ENCODE data around the gene PAQR5.

PAQR5 gene

DNA sequence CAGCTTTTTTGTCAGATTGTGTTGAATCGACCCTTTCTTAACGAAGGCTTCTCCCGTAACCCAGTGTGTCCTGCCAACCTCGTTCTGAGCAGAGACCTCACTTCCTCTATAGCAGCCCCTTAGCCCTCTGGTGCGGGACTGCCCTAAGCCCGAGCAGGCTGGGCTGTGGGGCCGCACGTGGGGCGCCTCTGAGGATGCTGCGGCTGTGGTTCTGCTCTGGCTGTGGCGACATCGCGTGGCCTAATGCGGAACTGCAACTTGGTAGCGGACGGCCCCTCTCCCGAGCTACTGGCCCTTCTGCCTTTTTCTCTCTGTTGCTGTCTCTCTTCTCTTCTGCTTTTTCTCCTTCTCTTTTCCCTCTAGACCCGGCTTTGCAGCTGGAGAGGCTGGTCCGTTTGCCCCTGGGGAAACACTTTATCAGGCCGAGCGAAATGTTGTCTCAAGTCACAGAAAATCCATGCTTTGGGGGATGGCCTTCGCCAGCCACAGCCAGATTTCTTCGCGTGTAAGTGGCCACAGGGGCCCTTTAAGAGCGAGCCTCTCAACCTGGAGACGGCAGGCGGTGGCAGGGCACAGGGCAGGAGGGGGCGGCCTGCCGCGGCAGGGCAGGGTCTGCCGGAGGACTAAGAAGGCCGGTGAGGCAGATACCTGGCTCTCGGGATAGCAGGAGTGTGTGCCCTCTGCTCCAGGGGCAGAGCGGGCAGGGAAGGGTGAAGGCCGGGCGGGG lies 96.0 kb downstream of the PAQR5 start:
- peak; percentile 64 for DNase-seq

DNA sequence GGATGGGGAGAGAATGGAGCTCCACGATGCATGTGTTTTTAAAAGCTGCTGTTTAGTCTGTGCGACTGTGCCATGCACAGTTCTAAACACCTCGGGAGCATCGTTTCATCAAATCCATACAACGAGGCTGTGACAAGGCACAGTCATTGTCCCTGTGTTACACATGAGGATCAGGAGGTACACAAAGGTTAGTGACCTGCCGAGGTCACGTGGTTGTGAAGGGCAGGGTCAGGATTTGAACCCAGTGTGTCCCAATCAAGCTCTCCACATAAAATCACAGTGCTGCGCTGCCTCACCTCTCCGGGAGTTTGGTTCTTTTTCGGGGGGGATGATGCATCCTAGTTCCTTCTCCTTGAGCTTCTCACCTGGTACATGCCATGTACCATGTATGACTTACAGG lies 96.7 kb downstream of the PAQR5 start:
- DNase-seq: no peak

DNA sequence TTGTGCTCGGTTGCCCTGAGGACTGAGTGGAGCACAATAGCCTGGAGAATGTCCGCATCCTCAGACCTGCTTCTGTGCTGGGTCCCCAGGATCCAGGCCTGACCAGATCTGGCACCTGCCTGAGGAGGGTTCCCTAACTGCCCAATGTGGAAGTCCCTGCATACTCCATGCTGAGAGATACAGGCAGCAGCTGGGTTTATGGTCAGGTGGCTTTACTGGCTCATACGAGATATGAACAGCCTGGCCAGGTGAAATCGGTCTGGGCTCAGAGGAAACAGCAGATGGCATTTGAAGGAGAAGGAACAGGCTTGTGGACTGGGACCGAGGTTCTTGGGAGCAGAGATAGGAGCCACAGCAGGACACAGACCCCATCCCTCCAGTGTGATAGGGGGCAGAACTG lies 97.3 kb downstream of the PAQR5 start:
- no peak for DNase-seq

GRCh38 chr15:69398491-69398891 lies 99.8 kb downstream of the PAQR5 start:
- DNase-seq: peak; percentile 5

DNA sequence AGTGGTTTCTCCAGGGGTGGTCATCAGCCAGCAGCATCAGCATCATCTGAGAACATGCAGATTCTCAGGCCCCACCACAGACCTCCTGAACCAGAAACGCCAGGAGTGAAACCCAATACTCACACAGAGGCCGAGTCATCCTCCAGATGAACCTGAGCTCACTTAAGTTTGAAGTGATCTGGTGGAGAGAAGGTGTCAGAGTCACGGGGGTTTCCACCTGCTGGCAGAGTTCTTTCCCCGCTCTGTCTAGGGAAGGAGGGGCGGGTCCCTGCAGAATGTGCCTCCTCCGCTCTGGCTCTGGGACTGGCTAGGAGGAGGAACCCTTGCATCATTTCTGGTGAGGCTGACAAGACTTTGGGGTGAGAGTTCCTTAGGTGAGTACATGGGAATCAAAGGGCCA lies 102.1 kb downstream of the PAQR5 start:
- no peak for DNase-seq

DNA sequence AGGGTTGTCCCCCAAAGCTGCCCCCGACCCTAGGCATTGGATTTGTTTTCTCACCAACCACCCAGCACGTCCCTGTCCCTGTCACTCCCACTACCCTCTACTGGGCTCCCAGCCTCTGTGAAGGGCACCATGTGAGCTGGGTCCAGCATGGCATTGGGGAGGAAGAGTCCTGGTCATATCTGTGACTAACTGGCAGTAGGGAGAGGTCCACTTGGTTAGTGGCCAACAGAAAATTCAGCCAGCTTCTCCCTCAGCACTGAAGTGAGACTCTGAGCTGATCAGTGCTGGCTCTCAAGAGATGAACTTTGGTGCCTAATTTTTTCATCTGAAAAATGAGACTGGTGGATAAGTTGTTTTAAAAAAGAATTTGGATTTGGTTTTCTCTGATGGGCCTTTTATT lies 104.1 kb downstream of the PAQR5 start:
- DNase-seq: no peak

DNA sequence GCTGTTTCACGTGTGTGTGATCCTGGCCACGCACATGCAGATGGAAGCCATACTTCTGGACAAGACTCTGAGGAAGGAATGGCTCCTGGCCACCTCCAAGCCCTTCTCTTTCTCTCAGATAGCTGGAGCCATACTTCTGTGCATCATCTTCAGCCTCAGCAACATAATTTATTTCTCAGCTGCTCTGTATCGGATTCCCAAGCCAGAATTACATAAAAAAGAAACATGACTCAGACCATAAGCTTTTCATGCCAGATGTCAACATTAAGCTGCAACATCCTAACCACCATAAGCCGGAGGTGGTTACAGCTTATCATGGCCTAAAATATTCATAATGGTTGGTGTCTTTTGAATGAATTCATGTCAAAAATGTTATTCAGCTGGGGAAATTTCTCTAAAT lies 104.9 kb downstream of the PAQR5 start:
- no peak for DNase-seq

DNA sequence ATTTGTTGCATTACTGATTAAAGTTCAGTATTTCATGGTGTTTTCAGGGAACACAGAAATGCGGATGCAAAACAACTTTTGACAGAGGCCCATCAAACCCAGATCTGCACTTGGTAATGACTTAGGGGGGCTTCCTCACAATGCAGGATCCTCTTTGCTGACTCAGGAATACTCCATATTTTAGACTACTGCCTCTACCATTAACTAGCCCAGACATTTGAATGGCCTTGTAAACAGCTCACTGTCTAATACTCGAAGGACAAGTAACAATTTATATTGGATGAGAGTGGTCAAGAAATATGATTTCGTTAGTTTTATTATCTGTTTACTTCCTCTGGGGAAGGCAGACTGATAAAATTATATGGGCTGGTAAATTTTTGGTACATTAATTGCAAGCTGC lies 106.4 kb downstream of the PAQR5 start:
- DNase-seq: no peak

DNA sequence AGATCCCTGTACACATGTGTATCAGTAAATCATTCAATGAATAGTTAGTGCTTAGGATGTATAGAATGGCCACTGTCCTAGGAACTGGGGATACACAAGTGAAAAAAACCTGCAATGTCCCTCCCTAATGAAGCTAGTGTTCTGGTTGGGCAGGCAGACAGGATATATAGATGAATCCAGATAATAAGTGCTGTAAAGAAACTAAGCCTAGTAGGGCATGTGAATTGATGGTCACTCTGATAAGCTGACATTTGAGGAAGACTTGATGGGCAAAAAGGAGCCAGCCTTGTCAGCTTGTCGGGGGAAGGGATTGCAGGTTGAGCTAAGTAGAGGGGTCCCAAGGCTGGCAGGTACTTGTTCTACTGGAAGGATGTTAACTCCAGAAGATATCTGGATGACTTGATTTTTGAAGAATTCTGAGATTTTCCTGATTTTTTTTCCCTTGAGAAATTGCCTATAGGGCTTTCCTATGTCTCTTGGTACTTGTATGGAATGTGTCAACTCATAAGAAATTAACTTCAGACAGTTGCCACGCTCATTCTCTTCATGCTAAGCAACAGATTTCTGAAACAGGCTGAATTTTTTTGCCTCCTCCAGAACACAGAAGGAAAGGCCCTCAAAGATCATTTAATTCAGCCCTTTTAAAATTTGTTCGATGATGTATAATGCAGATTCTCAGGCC lies 109.1 kb downstream of the PAQR5 start:
- DNase-seq: no peak

DNA sequence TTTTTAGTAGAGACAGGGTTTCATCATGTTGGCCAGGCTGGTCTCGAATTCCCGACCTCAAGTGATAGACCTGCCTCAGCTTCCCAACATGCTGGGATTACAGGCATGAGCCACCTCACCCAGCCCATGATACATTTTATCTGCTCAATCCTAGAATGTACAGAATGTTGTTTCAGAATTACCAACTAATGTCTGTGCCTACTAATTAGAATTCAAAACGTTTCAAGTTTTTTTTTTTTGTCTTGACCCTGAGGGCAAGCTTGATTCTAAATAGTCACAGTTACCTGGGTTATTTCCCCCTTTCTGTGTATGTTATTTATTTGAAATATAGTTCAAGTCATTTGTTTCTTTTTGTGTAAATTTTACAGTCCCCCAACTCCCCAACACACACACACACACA lies 110.1 kb downstream of the PAQR5 start:
- no peak for DNase-seq

DNA sequence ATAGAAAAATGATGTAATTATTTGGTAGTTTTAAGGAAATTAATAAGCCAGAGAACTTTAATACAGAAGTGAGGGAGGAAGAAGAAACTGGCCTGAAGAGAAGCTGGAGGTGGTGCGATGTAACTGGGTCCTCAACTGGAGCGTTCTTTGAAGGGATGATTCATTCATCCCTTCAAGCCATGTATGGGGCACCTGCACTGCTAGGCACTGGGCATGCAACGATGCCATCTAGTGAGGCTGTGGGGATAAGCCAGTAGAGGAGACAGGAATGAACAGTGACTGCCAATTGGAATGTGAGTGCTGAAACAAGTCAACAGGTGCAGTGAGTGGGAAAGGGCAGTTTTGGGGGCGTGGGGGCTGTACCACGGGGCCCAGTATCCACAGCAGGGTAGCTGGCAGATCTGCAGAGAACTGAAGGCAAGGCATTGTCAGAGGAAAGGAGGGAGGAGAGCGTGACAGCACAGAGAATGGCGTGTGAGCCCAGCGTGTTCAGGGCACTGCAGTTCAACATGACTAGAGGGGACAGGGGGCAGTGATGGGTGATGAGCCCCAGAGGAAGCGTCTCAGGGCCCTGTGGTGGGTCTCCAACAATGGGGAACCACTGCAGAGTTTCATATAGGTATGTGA lies 111.6 kb downstream of the PAQR5 start:
- peak; percentile 18 for DNase-seq

- DNase-seq: no peak
These were observed 113.6 kb downstream of the PAQR5 start for GRCh38 chr15:69412274-69412673.

GRCh38 chr15:69412701-69413100 lies 114.0 kb downstream of the PAQR5 start:
- no peak for DNase-seq

- DNase-seq: peak; percentile 81
These were observed 115.3 kb downstream of the PAQR5 start, which contains the start of gene KIF23 for GRCh38 chr15:69413822-69414700. KIF23 (plus strand) TSS chr15:69414349; CDS start chr15:69414466, 117 bp downstream.

DNA sequence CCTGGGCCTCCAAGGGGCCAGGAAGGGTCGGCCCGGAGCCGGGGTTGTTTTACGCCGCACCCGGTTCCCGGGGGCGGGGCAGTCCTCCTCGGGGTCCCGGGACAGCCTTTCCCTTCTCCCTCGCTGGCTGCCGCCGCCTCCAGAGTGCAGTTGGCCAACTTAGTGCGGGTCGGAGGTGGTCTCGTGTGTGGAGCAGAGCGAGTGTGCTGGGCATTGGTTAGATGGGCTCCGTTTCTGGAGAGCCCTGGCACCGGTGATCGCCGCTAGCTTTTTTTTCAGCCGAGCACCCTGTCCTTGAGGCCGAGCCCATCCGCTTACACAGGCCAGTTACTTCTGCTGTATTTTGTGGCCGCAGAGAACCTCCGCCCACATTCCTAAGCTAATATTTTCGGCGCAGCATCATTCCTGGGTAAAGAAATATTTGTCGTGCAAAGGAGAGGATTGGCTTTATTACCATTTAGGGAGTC lies 116.0 kb downstream of the PAQR5 start:
- peak; percentile 30 for DNase-seq

GRCh38 chr15:69415381-69415780 lies 116.7 kb downstream of the PAQR5 start:
- no peak for DNase-seq

GRCh38 chr15:69417581-69417980 lies 118.9 kb downstream of the PAQR5 start:
- DNase-seq: no peak

GRCh38 chr15:69421498-69421897 lies 122.8 kb downstream of the PAQR5 start:
- no peak for DNase-seq

DNA sequence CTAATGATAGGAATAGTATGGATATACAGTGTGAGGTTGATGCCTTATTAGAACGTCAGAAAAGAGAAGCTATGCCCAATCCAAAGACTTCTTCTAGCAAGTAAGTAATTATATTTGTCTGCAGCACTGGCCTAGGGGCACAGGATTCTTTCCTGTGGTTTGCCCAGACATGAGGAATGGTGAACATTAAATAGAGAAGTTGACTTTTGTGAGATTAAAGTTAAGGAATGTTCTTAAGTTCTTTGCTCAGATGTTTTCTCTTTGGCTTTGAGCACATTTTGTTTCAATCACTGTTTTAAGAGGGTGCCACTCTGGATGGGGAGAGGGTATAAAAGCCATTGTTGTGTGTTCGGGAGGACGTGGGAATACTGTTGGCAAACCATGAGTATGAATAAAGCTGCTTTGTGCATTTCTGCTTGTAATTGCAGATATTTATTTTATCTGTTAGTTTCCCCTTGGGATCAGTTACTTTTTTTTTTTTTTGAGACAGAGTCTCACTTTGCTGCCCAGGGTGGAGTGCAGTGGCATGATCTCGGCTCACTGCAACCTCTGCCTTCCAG lies 123.7 kb downstream of the PAQR5 start:
- no peak for DNase-seq

DNA sequence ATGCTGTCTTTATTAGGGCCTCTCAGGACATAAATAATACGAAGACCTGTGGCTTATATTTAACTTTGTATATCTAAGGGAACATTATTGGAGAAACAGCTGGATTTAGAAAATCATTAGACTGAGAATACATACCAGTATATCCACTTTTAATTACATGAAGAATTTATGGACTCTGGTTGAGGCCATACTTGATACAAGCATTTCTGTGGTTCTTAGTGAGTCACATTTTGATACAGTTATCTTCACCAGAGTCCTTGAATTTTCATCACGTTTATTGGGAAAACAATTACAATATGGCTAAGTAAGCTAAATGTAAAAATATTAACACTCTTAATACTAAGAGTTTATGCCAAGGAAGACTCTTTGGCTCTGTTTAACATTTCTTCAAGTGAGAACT lies 125.3 kb downstream of the PAQR5 start:
- no peak for DNase-seq

GRCh38 chr15:69424748-69425413 lies 126.2 kb downstream of the PAQR5 start:
- DNase-seq: no peak

GRCh38 chr15:69433831-69434230 lies 135.1 kb downstream of the PAQR5 start:
- DNase-seq: no peak

Measured in T1000 (cell line).